Endothelial cell of umbilical vein (primary cell): ENCODE measurements around the gene SETD9. TPM values are rescaled to one million over a fixed set of nuclear protein-coding genes. Genes with fewer than 3 reads are reported as not detected.

Experiments
- BruUV-seq: library from RNA; stranded (reverse); fragments of 400-500 nt; replicated peaks from 2 replicates; lab custom pipeline; 2021; lab: Mats Ljungman, UMichigan
- CTCF ChIA-PET: fragments of 300-600, 350-600 bp; sonication (Branson Sonifier 250); formaldehyde crosslinking; loops from one replicate; lab custom pipeline; 2021; ENCODE audit warnings: antibody characterized with exemption, inconsistent platforms; lab: Charles Lee
- POLR2A ChIA-PET: fragments of 300-600, 350-600 bp; sonication (Branson Sonifier 250); formaldehyde crosslinking; loops from one replicate; lab custom pipeline; 2021; ENCODE audit warnings: antibody characterized with exemption, inconsistent platforms; lab: Charles Lee
- DNase-seq: peaks from one replicate; pipeline ENCODE4 v3.0.0-alpha.2; 2011; ENCODE audit warnings: low read depth, low spot score
- FAIRE-seq: peaks from 2 replicates; lab custom pipeline; 2011; peaks lifted over from hg19 to GRCh38; lab: Jason Lieb, UNC
- H2AFZ ChIP-seq: 2 replicates; pipeline ENCODE4 v1.6.0; 2012; ENCODE audit warnings: low read depth, low read length, control low read depth, inconsistent platforms
- H3K27ac ChIP-seq: 2 replicates; pipeline ENCODE4 v1.5.1; 2011; ENCODE audit warnings: low read depth, mild to moderate bottlenecking, control low read depth, low read length, moderate library complexity; ENCODE audit not compliant: insufficient read depth
- H3K27me3 ChIP-seq, 2 experiments: 2 replicates each; pipeline versions ENCODE4 v1.6.0 to v1.6.1; 2011; ENCODE audit warnings: low read length in 2 of 2, mixed read lengths in 1 of 2; ENCODE audit not compliant: control insufficient read depth in 2 of 2, insufficient read depth in 2 of 2
- H3K36me3 ChIP-seq, 2 experiments: 2 replicates in 1 of 2; 3 replicates in 1 of 2; pipeline ENCODE4 v1.5.1; 2011; ENCODE audit warnings: low read length in 2 of 2, mild to moderate bottlenecking in 1 of 2, moderate library complexity in 1 of 2; ENCODE audit not compliant: control insufficient read depth in 2 of 2, insufficient read depth in 2 of 2; ENCODE audit errors: extremely low read depth in 1 of 2
- H3K4me1 ChIP-seq: 3 replicates; pipeline ENCODE4 v1.5.1; 2011; ENCODE audit warnings: mild to moderate bottlenecking, low read length; ENCODE audit not compliant: control insufficient read depth, insufficient read depth; ENCODE audit errors: extremely low read depth
- H3K4me2 ChIP-seq: 2 replicates; pipeline ENCODE4 v1.6.1; 2011; ENCODE audit warnings: low read length, control low read depth, mixed read lengths; ENCODE audit not compliant: insufficient read depth
- H3K4me3 ChIP-seq, 3 experiments: fragments of 200-600 bp in 1 of 3; sonication (generic), shearing (Covaris generic) in 1 of 3; replicated peaks in 1 of 3; 2 replicates each; pipeline ENCODE4 v1.5.1; 2011 to 2016; ENCODE audit warnings: control low read depth in 3 of 3, low read length in 3 of 3, mild to moderate bottlenecking in 2 of 3, inconsistent platforms in 1 of 3, low read depth in 1 of 3, moderate library complexity in 1 of 3; ENCODE audit not compliant: insufficient read depth in 1 of 3
- H3K79me2 ChIP-seq: 2 replicates; pipeline ENCODE4 v1.6.0; 2012; ENCODE audit warnings: low read length, inconsistent platforms; ENCODE audit not compliant: control insufficient read depth, insufficient read depth
- H3K9ac ChIP-seq: replicated peaks from 2 replicates; pipeline ENCODE3; 2011; ENCODE audit warnings: low read length, control low read depth; ENCODE audit not compliant: insufficient read depth; ENCODE audit errors: extremely low read depth
- H3K9me1 ChIP-seq: replicated peaks from 3 replicates; pipeline ENCODE4 v1.6.0; 2011; ENCODE audit warnings: mild to moderate bottlenecking, low read length; ENCODE audit not compliant: control insufficient read depth, insufficient read depth; ENCODE audit errors: extremely low read depth
- H3K9me3 ChIP-seq: replicated peaks from 2 replicates; pipeline ENCODE4 v1.5.1; 2012; ENCODE audit warnings: low read length, inconsistent platforms; ENCODE audit not compliant: control insufficient read depth, insufficient read depth
- H4K20me1 ChIP-seq: replicated peaks from 2 replicates; pipeline ENCODE3; 2011; ENCODE audit warnings: mild to moderate bottlenecking, low read length; ENCODE audit not compliant: control insufficient read depth, insufficient read depth; ENCODE audit errors: extremely low read depth
- EZH2 ChIP-seq: IDR thresholded peaks from 2 replicates; pipeline ENCODE4 v1.6.1; 2012; ENCODE audit warnings: borderline replicate concordance, low read depth, mild to moderate bottlenecking, moderate library complexity, low read length, inconsistent platforms; ENCODE audit not compliant: severe bottlenecking
- FOS ChIP-seq: IDR thresholded peaks from 2 replicates; pipeline ENCODE4 v1.6.1; 2011; ENCODE audit warnings: mild to moderate bottlenecking, low read length, moderate library complexity, borderline replicate concordance; ENCODE audit not compliant: insufficient read depth
- JUN ChIP-seq: IDR thresholded peaks from 2 replicates; pipeline ENCODE4 v1.6.1; 2011; ENCODE audit warnings: borderline replicate concordance, low read depth; ENCODE audit not compliant: insufficient read length, insufficient read depth
- MYC ChIP-seq: IDR thresholded peaks from one replicate; pipeline ENCODE4 v1.6.1; 2011; ENCODE audit warnings: mild to moderate bottlenecking, low read depth, low read length
- POLR2AphosphoS5 ChIP-seq: IDR thresholded peaks from 2 replicates; pipeline ENCODE4 v1.6.1; 2012; ENCODE audit warnings: low read depth, mild to moderate bottlenecking, control low read depth, low read length, moderate library complexity; ENCODE audit not compliant: insufficient read depth
- dilution Hi-C: fragments of 300-500 bp; cut with MboI; formaldehyde crosslinking; loops from one replicate; pipeline ENCODE4 v1.15.0; 2019; ENCODE audit warnings: low sequenced_read_pairs; ENCODE audit not compliant: extremely low pct_ligation_motif_present
- intact Hi-C: fragments of 100-400 bp; cut with micrococcal nuclease; formaldehyde crosslinking; loops from one replicate; pipeline ENCODE4 v1.10.0; 2022
- polyA plus RNA-seq, 4 experiments: library from polyadenylated mRNA; depleted of rRNA in 3 of 4; stranded (reverse) in 3 of 4; unstranded in 1 of 4; fragments of >200 nt; gene quantifications; 2 replicates each; pipeline versions ENCODE4 v1.2.1 to v1.2.3, GENCODE V29; 2011 to 2012; ENCODE audit warnings: missing spikeins in 1 of 4
- total RNA-seq: library from RNA; stranded (reverse); gene quantifications from 2 replicates; pipeline ENCODE4 v1.2.3, GENCODE V29; 2021
- TF ChIP-seq, protein P1 (sequence below), 2 donors: IDR thresholded peaks; 1 replicate in 1 of 2; 2 replicates in 1 of 2; pipeline ENCODE4 v1.5.1; 2011; ENCODE audit warnings: low read length in 2 of 2, mild to moderate bottlenecking in 2 of 2, moderate library complexity in 2 of 2, control low read depth in 1 of 2, inconsistent platforms in 1 of 2, low read depth in 1 of 2; ENCODE audit not compliant: insufficient read depth in 1 of 2; ENCODE audit errors: extremely low read depth in 1 of 2

SETD9 gene
- total and polyA plus RNA-seq, 2 donors (not counting 3 experiments of a cell fraction or from before 2014, with no cell fraction given) = 7.1 to 7.9 TPM

DNA sequence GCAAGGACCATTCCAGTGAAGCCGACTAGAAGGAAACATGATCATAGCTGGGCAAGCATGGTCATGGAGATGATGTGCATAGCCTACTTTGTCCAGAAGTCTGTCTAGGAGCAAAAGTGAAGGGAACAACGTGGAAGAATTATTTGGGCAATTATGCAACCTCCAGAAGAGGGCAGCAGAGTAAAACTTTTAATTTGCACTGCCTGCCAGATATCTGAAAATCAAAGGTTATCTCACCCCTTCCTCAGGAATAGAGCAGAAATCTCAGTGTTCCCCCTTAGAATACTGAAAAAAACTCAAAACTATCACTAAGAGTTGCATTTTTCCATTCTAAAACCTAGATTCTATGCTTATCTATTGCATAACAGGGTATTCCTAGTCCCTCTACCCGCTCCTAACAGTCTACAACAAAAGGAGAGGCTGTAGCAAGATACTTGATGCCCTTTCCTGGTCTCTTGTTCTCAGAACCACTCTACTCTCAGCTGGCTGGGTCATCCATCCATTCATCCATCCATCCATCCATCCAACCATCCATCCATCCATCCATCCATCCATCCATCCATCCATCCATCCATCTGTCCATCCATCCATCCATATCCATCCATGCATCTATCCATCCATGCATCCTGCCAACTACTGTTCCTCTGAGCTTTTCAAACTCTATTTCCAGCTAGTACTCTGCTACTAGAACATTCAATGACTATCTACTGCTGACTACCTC is 8.4 kb upstream of the SETD9 start:
- no peaks in the 10 kb centered on the region for H3K79me2 ChIP-seq
- no peak overlapping the region for H3K9ac ChIP-seq
- H3K4me2 ChIP-seq = peak overlapping the region; percentile 65
- H3K36me3 ChIP-seq = no peaks in the 10 kb centered on the region
- intact Hi-C loops (loop anchor here (1.0 kb wide), 5 partner anchors 194 to 631 kb away; no protein-coding TSS in a partner anchor), dilution Hi-C loops (no loop called here)
- no peaks in the 10 kb centered on the region for H4K20me1 ChIP-seq
- H2AFZ ChIP-seq = peak overlapping the region; percentile 36
- H3K4me1 ChIP-seq = peaks cover 5% of the 10 kb centered on the region
- H3K9me3 ChIP-seq = no peaks in the 10 kb centered on the region
- CTCF ChIA-PET = interaction anchor here (1.0 to 6.9 kb wide), 19 partner anchors 9 to 1563 kb away, joined by 3 to 74 read pairs (median 4); partner anchors contain the start of gene GPBP1
- H3K27ac ChIP-seq = no peak overlapping the region
- peak; percentile 85 for FAIRE-seq
- BruUV-seq = no TSS peak
- no peaks in the 10 kb centered on the region for H3K9me1 ChIP-seq
- no peak overlapping the region for H3K4me3 ChIP-seq
- H3K27me3 ChIP-seq = peaks cover 3 to 6% of the 10 kb centered on the region in 2 experiments
- DNase-seq = peak; percentile 57
- POLR2A ChIA-PET = no interaction called here
- no peak for TF ChIP-seq MYC
- TF ChIP-seq EZH2 = no peak
- TF ChIP-seq FOS = no peak
- TF ChIP-seq, protein P1, sequence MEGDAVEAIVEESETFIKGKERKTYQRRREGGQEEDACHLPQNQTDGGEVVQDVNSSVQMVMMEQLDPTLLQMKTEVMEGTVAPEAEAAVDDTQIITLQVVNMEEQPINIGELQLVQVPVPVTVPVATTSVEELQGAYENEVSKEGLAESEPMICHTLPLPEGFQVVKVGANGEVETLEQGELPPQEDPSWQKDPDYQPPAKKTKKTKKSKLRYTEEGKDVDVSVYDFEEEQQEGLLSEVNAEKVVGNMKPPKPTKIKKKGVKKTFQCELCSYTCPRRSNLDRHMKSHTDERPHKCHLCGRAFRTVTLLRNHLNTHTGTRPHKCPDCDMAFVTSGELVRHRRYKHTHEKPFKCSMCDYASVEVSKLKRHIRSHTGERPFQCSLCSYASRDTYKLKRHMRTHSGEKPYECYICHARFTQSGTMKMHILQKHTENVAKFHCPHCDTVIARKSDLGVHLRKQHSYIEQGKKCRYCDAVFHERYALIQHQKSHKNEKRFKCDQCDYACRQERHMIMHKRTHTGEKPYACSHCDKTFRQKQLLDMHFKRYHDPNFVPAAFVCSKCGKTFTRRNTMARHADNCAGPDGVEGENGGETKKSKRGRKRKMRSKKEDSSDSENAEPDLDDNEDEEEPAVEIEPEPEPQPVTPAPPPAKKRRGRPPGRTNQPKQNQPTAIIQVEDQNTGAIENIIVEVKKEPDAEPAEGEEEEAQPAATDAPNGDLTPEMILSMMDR (IDR thresholded peaks at IDR 0.05; ENCODE audit: extremely low read depth in 1 of 2, insufficient read depth in 1 of 2, low read depth in 1 of 2, low read length in 2 of 2) = peak; percentile 53 to 57
- TF ChIP-seq POLR2AphosphoS5 = no peak
- no peak for TF ChIP-seq JUN
